GM21515 (cell line): ENCODE results near the gene LPP.

Experiments
- ATAC-seq: cut with Tn5 transposase; IDR thresholded peaks from one replicate; pipeline ENCODE4 v1.9.1; 2021; ENCODE audit not compliant: unreplicated experiment

Gene LPP

GRCh38 chr3:188168648-188169047 lies 14.7 kb downstream of the LPP start:
- ATAC-seq, result no peak

- no peak for ATAC-seq
Observed at GRCh38 chr3:188169830-188170455, 16.0 kb downstream of the LPP start.

- no peak for ATAC-seq
Observed at GRCh38 chr3:188170461-188171459, 16.8 kb downstream of the LPP start.

GRCh38 chr3:188171682-188172467 lies 17.9 kb downstream of the LPP start:
- ATAC-seq, result no peak

- no peak for ATAC-seq
Observed at GRCh38 chr3:188174317-188175044, 20.5 kb downstream of the LPP start.

- ATAC-seq, result no peak
Observed at GRCh38 chr3:188176476-188176875, 22.5 kb downstream of the LPP start.

- no peak for ATAC-seq
Observed at GRCh38 chr3:188176884-188177283, 22.9 kb downstream of the LPP start.

GRCh38 chr3:188177721-188178120 lies 23.8 kb downstream of the LPP start:
- no peak for ATAC-seq

GRCh38 chr3:188178293-188178936 lies 24.5 kb downstream of the LPP start:
- no peak for ATAC-seq

- ATAC-seq, result no peak
Observed at GRCh38 chr3:188179006-188179966, 25.3 kb downstream of the LPP start.

- ATAC-seq, result no peak
Observed at GRCh38 chr3:188180114-188180513, 26.2 kb downstream of the LPP start.

- no peak for ATAC-seq
Observed at GRCh38 chr3:188183452-188183851, 29.5 kb downstream of the LPP start.

GRCh38 chr3:188184160-188184559 lies 30.2 kb downstream of the LPP start:
- no peak for ATAC-seq

- ATAC-seq, result no peak
Observed at GRCh38 chr3:188184649-188185048, 30.7 kb downstream of the LPP start.

GRCh38 chr3:188185717-188186251 lies 31.8 kb downstream of the LPP start:
- no peak for ATAC-seq

- no peak for ATAC-seq
Observed at GRCh38 chr3:188187053-188187452, 33.1 kb downstream of the LPP start.

GRCh38 chr3:188188911-188189310 lies 35.0 kb downstream of the LPP start:
- ATAC-seq, result no peak

- ATAC-seq, result no peak
Observed at GRCh38 chr3:188191460-188191859, 37.5 kb downstream of the LPP start.

GRCh38 chr3:188192034-188192433 lies 38.1 kb downstream of the LPP start:
- no peak for ATAC-seq
